ENCODE results near the gene HSP90AA1.

DNA sequence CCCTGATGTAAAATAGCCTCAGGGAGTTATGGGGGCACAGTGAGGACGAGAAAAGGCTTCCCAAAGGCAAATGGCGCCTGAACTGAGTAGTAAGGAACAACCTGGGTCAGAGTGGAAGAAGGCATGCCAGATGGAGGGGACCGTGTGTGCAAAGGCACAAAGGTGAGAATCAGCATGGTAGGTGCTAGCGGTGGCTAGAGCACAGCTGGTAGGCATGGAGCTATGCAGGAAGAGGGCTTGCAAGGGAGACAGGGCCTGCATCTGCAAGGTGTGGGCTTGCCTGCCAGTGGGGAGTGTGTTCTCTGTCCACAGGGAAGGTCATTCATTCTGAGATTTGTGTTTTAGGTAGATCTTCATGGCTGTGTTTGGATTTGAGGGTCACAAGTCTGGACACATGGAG is 18.5 kb upstream of the HSP90AA1 start:
- TF ChIP-seq, protein P1, sequence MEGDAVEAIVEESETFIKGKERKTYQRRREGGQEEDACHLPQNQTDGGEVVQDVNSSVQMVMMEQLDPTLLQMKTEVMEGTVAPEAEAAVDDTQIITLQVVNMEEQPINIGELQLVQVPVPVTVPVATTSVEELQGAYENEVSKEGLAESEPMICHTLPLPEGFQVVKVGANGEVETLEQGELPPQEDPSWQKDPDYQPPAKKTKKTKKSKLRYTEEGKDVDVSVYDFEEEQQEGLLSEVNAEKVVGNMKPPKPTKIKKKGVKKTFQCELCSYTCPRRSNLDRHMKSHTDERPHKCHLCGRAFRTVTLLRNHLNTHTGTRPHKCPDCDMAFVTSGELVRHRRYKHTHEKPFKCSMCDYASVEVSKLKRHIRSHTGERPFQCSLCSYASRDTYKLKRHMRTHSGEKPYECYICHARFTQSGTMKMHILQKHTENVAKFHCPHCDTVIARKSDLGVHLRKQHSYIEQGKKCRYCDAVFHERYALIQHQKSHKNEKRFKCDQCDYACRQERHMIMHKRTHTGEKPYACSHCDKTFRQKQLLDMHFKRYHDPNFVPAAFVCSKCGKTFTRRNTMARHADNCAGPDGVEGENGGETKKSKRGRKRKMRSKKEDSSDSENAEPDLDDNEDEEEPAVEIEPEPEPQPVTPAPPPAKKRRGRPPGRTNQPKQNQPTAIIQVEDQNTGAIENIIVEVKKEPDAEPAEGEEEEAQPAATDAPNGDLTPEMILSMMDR (conservative IDR thresholded peaks at IDR 0.05), result no peak
- no peak for TF ChIP-seq EZH2 (IDR thresholded peaks at IDR 0.05; ENCODE audit: low read depth)
